Activated T-cell treated with anti-CD3 and anti-CD28 coated beads for 24 hours (primary cell): ENCODE data around the gene WSCD1.

Experiments used
- DNase-seq: peaks from one replicate; pipeline ENCODE4 v3.0.0-alpha.2; 2020; ENCODE audit warnings: low read depth

The WSCD1 gene

GRCh38 chr17:6061290-6061689 lies 8.9 kb upstream of the WSCD1 start:
- DNase-seq: no peak

- DNase-seq: no peak
Measured at GRCh38 chr17:6064868-6065267, 5.3 kb upstream of the WSCD1 start.

DNA sequence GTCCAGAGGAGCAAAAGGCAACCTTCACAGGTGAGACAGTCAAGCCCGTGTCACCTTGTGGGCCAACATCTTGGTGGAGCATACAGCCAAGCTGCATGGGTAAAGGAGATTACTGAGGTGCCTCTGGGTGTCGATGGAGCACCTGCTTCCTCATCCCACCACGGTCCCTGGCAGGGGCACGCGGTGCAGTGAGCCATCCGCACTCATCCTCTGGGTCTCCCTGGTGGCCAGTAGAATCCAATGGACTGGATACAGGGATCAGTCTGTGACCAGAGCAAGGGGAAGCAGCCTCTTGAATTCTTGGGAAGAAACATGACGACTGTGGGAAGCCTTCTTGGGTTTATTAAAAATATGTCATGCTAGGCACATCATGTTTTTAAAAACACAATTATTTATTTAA lies 4.8 kb upstream of the WSCD1 start:
- no peak for DNase-seq

- DNase-seq: no peak
Measured at GRCh38 chr17:6066183-6066948, 3.8 kb upstream of the WSCD1 start.

- DNase-seq: no peak
Measured at GRCh38 chr17:6067060-6067459, 3.1 kb upstream of the WSCD1 start.

DNA sequence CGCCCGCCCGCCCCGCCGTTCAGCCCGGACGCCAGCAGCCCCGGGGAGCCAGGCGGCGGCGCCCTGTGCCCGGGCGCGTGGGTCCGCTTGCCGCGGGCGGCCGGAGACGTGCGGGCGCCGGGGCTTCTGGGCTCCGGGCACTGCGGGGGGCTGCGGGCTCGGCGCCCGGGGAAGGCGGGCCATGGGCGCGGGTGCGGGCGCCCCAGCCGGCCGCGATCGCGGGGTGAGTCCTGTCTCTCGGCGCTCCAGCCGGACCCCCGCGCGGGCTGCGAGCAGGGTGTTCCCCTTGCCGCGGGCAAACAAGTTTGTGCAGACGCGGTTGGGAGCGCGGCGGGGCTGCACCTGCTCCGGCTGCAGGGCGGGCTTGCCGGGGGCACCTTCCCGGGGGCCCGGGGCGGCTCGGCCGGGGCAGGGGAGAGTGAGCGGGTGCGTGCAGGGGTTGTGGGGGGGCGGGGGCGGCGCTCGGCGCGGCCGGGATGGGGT lies 292 bp downstream of the WSCD1 start:
- no peak for DNase-seq

GRCh38 chr17:6070913-6071511 lies 833 bp downstream of the WSCD1 start:
- no peak for DNase-seq

DNA sequence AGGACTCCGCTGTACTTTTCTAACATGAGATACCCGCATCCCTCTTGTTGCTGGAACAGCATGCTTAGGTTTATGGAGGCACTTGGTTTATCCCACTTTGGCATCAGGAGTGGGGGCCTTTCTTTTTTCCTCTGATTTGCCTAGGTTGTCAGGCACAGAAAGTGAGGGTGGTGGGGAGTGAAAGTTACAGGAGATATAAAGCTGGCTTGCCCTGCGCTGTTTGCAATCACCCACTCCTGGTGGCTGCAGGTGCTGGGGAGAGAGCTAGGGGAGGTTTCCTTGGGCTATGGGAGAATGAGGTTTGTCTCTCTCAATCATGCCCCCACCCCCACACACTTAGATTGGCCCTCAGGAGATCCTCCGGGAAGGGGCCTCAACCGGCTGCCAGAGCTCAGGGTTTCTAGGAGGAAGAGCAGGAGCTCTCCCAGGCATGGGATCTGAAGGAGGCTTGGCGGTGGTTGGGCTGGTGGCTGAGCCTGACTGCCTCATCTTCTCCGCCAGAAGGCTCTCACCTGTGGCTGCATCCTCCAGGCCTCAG lies 1.4 kb downstream of the WSCD1 start:
- no peak for DNase-seq

GRCh38 chr17:6072157-6072556 lies 2.0 kb downstream of the WSCD1 start:
- no peak for DNase-seq

DNA sequence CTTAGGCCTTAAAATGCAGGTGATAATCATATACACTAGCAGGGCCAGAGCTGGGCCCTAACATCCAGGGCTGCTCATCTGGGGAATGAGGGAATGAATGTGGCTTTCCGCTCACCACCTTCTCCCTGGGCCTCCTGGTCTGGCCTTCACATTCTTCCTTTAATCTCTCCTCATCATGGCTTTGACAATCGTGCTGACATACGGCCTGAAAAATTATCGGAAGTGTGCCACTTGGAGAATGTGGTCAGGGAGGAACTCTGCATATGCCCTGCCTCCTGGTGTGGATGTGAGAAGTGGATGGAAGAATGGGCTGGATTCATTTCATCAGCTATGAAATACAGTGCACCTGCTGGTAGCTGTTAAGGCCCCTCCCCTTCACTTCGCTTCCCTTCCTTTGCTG lies 2.4 kb downstream of the WSCD1 start:
- no peak for DNase-seq

DNA sequence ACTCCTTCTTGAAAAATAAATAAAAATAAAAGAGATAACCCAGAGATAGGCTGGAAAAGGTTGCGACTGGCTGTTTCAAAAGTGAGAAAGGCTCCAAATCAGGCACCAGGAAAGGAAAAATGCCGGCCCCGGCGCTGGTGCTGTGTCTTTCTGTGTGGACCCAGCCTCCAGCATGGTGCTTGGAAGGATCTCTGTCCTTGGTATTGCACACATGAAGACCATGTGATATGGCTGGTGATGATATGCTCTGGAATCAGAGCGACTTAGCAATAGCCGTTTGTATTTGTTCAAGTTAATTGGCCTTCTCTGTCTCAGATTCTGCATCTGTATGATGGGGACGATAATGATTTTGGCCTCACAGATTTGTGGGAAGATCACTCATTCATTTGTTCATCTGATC lies 3.4 kb downstream of the WSCD1 start:
- DNase-seq: no peak

- DNase-seq: no peak
Measured at GRCh38 chr17:6075050-6075449, 4.9 kb downstream of the WSCD1 start.

DNA sequence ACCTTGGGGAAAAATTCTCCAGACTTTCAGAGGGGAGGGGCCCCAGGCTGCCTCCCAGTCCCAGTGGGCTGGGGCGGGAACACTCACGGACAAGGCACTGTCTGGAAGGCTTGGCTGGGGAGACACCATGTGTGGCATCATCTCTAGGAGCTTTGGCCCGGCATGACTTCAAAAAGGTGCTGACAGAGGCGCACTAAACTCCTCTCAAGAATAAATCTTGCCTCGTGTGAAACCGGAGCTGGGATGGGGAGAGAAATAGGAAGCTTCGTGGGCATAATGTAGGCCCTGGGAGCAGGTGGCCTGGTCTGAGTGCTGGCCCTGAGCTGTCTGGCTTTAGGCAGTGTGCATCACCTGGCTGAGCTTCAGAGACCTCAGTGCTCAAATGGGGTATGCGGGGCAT lies 5.7 kb downstream of the WSCD1 start:
- no peak for DNase-seq

DNA sequence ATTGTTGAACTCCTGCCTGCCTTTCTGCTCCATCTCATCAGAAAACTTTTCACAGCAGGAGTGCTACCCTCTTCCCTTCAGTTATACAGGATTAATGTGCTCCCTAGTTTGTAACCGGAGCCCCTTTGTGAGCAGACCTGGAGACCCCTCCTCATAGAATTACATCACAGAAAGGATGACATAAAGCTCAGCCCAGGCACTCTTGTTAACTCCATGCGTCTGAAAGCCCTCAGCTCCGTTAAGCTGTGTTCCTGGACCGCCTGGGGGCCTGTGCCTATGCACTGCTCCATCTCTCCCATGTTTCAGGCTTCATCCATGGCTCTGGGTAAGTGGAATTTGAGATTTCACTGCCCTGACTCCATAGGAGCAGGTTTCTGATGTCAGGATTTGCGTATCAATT lies 7.6 kb downstream of the WSCD1 start:
- no peak for DNase-seq

GRCh38 chr17:6078458-6078871 lies 8.3 kb downstream of the WSCD1 start:
- no peak for DNase-seq

GRCh38 chr17:6079155-6079888 lies 9.1 kb downstream of the WSCD1 start:
- DNase-seq: no peak

GRCh38 chr17:6079960-6080359 lies 9.8 kb downstream of the WSCD1 start:
- no peak for DNase-seq

DNA sequence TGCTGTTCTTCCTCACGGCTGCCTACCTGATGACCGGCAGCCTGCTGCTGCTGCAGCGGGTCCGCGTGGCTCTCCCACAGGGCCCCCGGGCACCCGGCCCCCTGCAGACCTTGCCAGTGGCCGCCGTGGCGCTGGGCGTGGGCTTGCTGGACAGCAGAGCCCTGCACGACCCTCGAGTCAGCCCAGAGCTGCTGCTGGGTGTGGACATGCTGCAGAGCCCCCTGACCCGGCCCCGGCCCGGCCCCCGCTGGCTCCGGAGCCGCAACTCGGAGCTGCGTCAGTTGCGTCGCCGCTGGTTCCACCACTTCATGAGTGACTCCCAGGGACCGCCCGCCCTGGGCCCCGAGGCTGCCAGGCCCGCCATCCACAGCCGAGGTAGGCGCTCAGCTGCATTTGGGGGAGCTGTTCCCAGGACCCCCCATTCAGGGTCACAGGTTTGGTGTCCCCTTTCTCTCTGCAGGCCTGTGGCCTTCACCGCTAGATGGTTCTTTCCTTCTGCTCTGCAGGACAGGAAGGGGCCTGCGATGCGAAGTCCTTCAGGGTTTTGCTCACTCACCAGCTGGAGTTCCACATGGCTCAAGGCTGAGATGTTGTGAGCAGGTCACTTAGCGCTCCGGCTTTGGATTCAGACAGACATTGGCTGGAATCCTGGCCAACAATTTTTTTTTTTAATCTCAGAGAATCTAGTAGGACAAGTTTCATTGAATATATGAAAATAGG lies 10.7 kb downstream of the WSCD1 start:
- DNase-seq: no peak

- no peak for DNase-seq
Measured at GRCh38 chr17:6082335-6082734, 12.2 kb downstream of the WSCD1 start.

- DNase-seq: no peak
Measured at GRCh38 chr17:6084311-6085161, 14.4 kb downstream of the WSCD1 start.

GRCh38 chr17:6085812-6086211 lies 15.6 kb downstream of the WSCD1 start:
- no peak for DNase-seq
